GM20431 (cell line): ENCODE results near the gene TTC38.

Experiments used
- in situ Hi-C: fragments of 300-500 bp; cut with MseI, MboI; formaldehyde crosslinking; loops from one replicate; pipeline ENCODE4 v1.15.0; 2020; ENCODE audit warnings: low sequenced_read_pairs; ENCODE audit not compliant: unreplicated experiment

TTC38 gene

GRCh38 chr22:46320166-46320710, 52.4 kb downstream of the TTC38 start:
- in situ Hi-C loops = loop anchor here (25.0 kb wide), 1 partner anchor 308 kb away; no protein-coding TSS in a partner anchor

GRCh38 chr22:46320716-46321386, 53.0 kb downstream of the TTC38 start:
- in situ Hi-C loops = loop anchor here (25.0 kb wide), 1 partner anchor 309 kb away; no protein-coding TSS in a partner anchor

GRCh38 chr22:46322711-46323110, 54.9 kb downstream of the TTC38 start:
- in situ Hi-C loops = loop anchor here (25.0 kb wide), 1 partner anchor 310 kb away; no protein-coding TSS in a partner anchor

GRCh38 chr22:46323162-46323561, 55.4 kb downstream of the TTC38 start:
- in situ Hi-C loops = loop anchor here (25.0 kb wide), 1 partner anchor 311 kb away; no protein-coding TSS in a partner anchor

GRCh38 chr22:46326066-46326680, 58.4 kb downstream of the TTC38 start:
- in situ Hi-C loops = no loop called here

- in situ Hi-C loops = no loop called here
Measured at GRCh38 chr22:46327691-46328465, 60.1 kb downstream of the TTC38 start.

- in situ Hi-C loops = no loop called here
Measured at GRCh38 chr22:46328797-46329196, 61.0 kb downstream of the TTC38 start.

- in situ Hi-C loops = no loop called here
Measured at GRCh38 chr22:46329616-46330015, 61.8 kb downstream of the TTC38 start.

- in situ Hi-C loops = no loop called here
Measured at GRCh38 chr22:46330426-46330825, 62.6 kb downstream of the TTC38 start.

- in situ Hi-C loops = no loop called here
Measured at GRCh38 chr22:46331496-46331895, 63.7 kb downstream of the TTC38 start.

GRCh38 chr22:46335201-46336118, 67.7 kb downstream of the TTC38 start, which contains the start of gene TRMU:
TRMU (plus strand) TSS chr22:46335714; CDS start chr22:46335765, 51 bp downstream.
- in situ Hi-C loops = no loop called here

- in situ Hi-C loops = no loop called here
Measured at GRCh38 chr22:46336119-46337078, 68.6 kb downstream of the TTC38 start.

GRCh38 chr22:46337870-46338269, 70.1 kb downstream of the TTC38 start:
- in situ Hi-C loops = no loop called here

GRCh38 chr22:46338636-46339035, 70.8 kb downstream of the TTC38 start:
- in situ Hi-C loops = no loop called here

GRCh38 chr22:46339956-46340355, 72.1 kb downstream of the TTC38 start:
- in situ Hi-C loops = no loop called here

- in situ Hi-C loops = no loop called here
Measured at GRCh38 chr22:46340676-46341075, 72.9 kb downstream of the TTC38 start.
